ENCODE measurements around the gene WDR89.

Gene WDR89

DNA sequence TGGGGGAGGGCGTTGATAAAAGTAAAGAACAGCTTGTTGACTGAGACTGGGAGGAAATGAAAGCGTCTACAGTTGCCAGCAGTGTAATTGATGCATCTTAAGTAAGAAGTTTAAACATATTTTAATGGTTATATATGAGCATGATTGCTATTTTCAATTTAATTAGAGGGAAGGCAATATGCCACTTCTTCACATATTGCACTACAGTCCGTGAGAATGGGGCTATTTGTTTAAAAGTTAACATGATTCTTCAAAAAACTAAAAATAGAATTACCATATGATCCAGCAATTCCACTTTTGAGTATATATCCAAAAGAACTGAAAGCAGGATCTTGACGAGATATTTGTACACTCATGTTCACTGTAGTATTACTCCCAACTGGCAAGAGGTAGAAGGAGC is 60.2 kb downstream of the WDR89 start:
- DNase-seq (ENCODE audit: extremely low spot score) = no peak
- POLR2A ChIA-PET = no interaction called here
- CTCF ChIA-PET = no interaction called here
- TF ChIP-seq, protein P1, sequence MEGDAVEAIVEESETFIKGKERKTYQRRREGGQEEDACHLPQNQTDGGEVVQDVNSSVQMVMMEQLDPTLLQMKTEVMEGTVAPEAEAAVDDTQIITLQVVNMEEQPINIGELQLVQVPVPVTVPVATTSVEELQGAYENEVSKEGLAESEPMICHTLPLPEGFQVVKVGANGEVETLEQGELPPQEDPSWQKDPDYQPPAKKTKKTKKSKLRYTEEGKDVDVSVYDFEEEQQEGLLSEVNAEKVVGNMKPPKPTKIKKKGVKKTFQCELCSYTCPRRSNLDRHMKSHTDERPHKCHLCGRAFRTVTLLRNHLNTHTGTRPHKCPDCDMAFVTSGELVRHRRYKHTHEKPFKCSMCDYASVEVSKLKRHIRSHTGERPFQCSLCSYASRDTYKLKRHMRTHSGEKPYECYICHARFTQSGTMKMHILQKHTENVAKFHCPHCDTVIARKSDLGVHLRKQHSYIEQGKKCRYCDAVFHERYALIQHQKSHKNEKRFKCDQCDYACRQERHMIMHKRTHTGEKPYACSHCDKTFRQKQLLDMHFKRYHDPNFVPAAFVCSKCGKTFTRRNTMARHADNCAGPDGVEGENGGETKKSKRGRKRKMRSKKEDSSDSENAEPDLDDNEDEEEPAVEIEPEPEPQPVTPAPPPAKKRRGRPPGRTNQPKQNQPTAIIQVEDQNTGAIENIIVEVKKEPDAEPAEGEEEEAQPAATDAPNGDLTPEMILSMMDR (IDR thresholded peaks at IDR 0.05; ENCODE audit: control extremely low read depth, extremely low read depth, low read depth, missing control alignments) = no peak

DNA sequence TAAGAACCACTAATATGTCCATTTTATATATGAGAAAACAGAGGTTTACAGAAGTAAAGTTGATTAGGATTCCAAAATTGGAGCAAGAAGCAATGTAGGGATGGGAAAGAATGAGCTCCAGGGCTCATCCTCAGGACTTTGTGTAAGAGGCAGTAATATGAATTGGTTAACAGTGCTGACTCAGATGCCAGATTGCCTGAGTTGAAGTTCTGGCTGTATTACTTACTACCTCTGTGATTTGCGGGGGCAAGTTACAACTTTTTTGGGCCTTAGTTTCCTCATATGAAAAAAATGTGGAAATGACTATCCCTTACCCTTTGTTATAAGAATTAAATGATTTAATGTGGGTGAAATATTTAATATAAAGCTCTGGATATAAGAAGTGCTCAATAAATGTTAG is 63.4 kb downstream of the WDR89 start:
- ChIA-PET CTCF (interaction anchor here (0.6 to 1.5 kb wide), 2 partner anchors 9 to 189 kb away, joined by 3 to 5 read pairs; no protein-coding TSS in a partner anchor), POLR2A (no interaction called here)
- TF ChIP-seq, protein P1 (IDR thresholded peaks at IDR 0.05; ENCODE audit: control extremely low read depth, extremely low read depth, low read depth, missing control alignments) = no peak
- DNase-seq (ENCODE audit: extremely low spot score) = no peak

DNA sequence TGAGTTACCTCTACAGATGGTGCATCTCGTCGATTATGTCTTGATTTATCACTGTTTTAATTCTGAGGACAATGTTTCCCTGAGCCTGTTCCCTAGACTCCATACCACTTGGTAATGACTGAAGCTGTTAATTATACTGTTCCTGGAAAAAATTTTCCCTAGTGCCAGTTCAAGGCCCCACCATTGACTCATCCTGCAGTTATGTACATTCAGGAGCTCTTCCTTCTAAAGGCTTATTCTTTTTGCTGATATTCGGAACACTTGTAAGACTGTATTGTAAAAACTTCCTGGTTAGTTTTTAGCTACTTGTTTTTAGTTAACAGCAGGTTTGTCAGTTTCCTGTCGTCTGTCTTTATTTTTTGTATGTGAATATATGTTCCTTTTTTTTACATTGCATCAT is 68.1 kb downstream of the WDR89 start:
- ChIA-PET POLR2A (no interaction called here), CTCF (interaction anchor here (0.9 to 1.0 kb wide), 2 partner anchors 11 to 93 kb away, joined by 3 read pairs; no protein-coding TSS in a partner anchor)
- DNase-seq (ENCODE audit: extremely low spot score) = no peak
- TF ChIP-seq, protein P1 (IDR thresholded peaks at IDR 0.05; ENCODE audit: control extremely low read depth, extremely low read depth, low read depth, missing control alignments) = no peak

DNA sequence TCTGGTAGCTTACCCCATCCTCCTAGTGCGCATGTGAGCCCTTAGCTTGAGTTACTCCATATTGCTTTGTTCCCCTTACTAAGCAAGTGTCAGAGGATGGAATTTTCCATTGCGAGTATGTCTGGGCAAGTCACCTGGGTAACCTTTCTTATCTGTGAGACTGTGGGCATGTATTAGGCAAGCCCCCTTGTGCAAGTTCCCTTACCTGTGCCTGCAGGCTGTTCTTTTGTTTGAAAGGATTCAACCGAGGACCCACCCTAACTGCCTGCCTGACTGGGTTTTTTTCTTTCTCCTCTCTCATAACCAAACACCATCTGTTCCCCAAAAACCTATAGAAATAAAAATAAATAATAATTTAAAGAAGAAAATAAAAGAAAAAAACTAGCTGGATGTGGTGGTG is 76.2 kb downstream of the WDR89 start:
- ChIA-PET POLR2A (no interaction called here), CTCF (interaction anchor here (0.8 kb wide), 1 partner anchor 176 kb away, joined by 5 read pairs; no protein-coding TSS in a partner anchor)
- no peak for DNase-seq (ENCODE audit: extremely low spot score)
- TF ChIP-seq, protein P1 (IDR thresholded peaks at IDR 0.05; ENCODE audit: control extremely low read depth, extremely low read depth, low read depth, missing control alignments) = no peak

DNA sequence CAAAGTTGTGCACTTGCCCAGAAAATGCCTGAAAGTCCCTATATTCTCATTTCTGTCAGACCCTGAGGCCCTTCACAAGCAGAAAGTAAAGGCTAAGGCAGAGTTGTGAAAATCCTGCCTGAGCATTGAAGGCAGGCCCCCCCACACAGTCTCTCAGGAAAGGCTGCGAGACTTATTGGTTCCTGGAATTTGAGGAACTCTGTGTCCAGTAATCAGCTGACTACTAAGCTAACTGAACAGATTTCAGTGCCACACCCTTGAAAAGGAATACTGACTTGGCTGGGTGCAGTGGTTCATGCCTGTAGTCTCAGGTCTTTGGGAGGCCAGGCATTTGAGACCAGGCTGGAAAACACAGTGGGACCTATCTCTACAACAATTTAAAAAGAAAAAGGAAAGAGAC is 77.4 kb downstream of the WDR89 start:
- TF ChIP-seq, protein P1 (IDR thresholded peaks at IDR 0.05; ENCODE audit: control extremely low read depth, extremely low read depth, low read depth, missing control alignments) = no peak
- POLR2A ChIA-PET = no interaction called here
- CTCF ChIA-PET = no interaction called here
- no peak for DNase-seq (ENCODE audit: extremely low spot score)

DNA sequence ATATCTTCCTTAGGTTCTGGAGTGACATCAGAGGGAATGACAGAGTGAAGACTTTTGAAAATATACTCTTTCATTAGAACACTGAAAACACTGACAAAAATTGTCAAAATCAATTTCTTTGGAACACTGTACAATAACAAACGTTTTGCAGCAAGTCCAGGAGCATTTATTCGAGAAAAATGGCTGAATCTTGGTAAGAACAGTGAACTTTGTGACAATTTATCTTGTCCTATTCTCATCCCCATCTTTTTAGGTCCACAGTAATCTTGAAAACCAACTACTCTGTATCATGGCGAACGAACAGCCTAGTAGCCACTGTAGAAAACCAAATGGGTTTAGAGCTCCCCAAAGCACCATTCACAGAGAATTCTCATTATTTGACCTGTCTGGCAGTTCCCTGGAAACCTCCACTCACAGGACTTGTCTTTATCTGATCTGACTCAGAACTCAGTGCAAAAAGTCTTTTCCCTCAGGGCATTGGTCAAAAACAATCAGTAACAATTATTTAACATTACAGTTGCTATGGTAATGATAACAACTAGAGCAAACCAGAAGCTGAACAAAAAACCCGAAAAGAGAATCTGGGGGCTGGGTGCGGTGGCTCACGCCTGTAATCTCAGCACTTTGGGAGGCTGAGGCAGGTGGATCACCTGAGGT is 78.2 kb downstream of the WDR89 start:
- POLR2A ChIA-PET = no interaction called here
- DNase-seq (ENCODE audit: extremely low spot score) = no peak
- CTCF ChIA-PET = no interaction called here
- TF ChIP-seq, protein P1 (IDR thresholded peaks at IDR 0.05; ENCODE audit: control extremely low read depth, extremely low read depth, low read depth, missing control alignments) = no peak

Data from GM10248 (cell line).